Measurements from ENCODE around the gene SLCO1A2. TPM values are rescaled to one million over a fixed set of nuclear protein-coding genes. Genes with fewer than 3 reads are reported as not detected.
A peak's percentile ranks its signal among the peaks of the same experiment; 100 is the strongest.

The SLCO1A2 gene
- total RNA-seq, 6 experiments from 2014 or later = 0.06 to 19.8 (median 3.2) TPM; not detected in 1

DNA sequence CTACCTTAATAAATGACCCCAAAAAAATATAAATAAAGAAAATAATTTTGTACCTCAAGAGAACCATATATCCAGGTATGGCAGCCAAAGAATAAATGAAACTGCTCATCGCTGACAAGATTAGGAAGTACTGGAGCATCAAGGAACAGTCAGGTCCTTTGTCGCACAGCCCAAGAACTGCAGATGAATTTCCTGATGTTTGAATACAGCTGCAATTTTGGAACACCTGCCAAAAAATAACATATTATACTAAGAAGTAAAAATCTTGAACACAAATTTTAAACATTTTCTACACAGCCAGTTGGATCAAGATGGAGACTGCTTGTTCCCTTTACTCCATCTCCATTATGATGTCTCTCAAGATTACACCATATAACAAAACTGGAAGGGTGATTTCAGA is 42.6 kb downstream of the SLCO1A2 start:
- Histone ChIP-seq H3K27me3 (no peaks in the 10 kb centered on the region), H3K36me3 (no peaks in the 10 kb centered on the region), H3K9me3 (no peaks in the 10 kb centered on the region), H3K27ac (no peak overlapping the region), H3K4me3 (no peak overlapping the region), H3K4me1 (no peaks in the 10 kb centered on the region)
- no peak for DNase-seq
- TF ChIP-seq POLR2A (IDR thresholded peaks at IDR 0.05) (no peak), CTCF (IDR thresholded peaks at IDR 0.05) (no peak)
- no peak for ATAC-seq
- intact Hi-C loops (cut with DNase I) = no loop called here
- 93% methylated on average over 2 of the region's 2 CpGs for WGBS (ENCODE audit: insufficient coverage, low coverage, low lambda C conversion rate, missing lambda C conversion rate)

DNA sequence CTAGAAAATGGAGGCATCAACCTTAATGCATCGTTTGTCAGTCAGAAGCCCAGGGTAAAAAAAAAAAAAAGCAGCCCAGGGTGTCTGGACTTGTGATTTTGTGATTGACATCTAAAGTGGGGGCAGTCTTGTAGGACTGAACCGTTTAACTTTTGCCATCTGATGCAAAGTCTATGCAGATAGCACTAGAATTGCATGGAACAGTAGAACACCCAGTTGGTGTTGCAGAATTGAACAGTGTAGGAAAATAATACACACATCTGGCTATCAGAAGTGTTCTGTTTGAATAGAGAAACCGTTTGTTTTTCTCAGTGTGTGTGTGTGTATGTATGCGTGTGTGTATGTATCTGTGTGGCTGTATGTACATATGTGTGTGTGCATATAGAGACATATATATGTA is 45.0 kb downstream of the SLCO1A2 start:
- no peak overlapping the region for H3K27ac ChIP-seq

GRCh38 chr12:21276826-21277225 is 57.9 kb downstream of the SLCO1A2 start:
- TF ChIP-seq CTCF (IDR thresholded peaks at IDR 0.05) (no peak), POLR2A (IDR thresholded peaks at IDR 0.05) (no peak)
- DNase-seq (no peak), ATAC-seq (peak in 1 of 4 donors; percentile 19)
- 70% methylated on average over 2 of the region's 2 CpGs for WGBS (ENCODE audit: insufficient coverage, low coverage, low lambda C conversion rate, missing lambda C conversion rate)
- intact Hi-C loops (cut with DNase I) = no loop called here
- Histone ChIP-seq H3K36me3 (no peaks in the 10 kb centered on the region), H3K4me3 (no peak overlapping the region), H3K27me3 (no peaks in the 10 kb centered on the region), H3K9me3 (no peaks in the 10 kb centered on the region), H3K4me1 (no peaks in the 10 kb centered on the region), H3K27ac (no peak overlapping the region)

More for the DNA sequence above, 45.0 kb downstream of the SLCO1A2 start:
- no peak for TF ChIP-seq CTCF (IDR thresholded peaks at IDR 0.05)
- no peak for TF ChIP-seq POLR2A (IDR thresholded peaks at IDR 0.05)
- DNase-seq (no peak), ATAC-seq (no peak)
- Histone ChIP-seq H3K9me3 (no peaks in the 10 kb centered on the region), H3K36me3 (no peaks in the 10 kb centered on the region), H3K4me3 (no peak overlapping the region), H3K4me1 (no peaks in the 10 kb centered on the region), H3K27me3 (no peaks in the 10 kb centered on the region)
- intact Hi-C loops (cut with DNase I) = no loop called here
- 71% methylated on average over 4 of the region's 4 CpGs for WGBS (ENCODE audit: insufficient coverage, low coverage, low lambda C conversion rate, missing lambda C conversion rate)

- intact Hi-C loops (cut with DNase I) = no loop called here
- TF ChIP-seq POLR2A (IDR thresholded peaks at IDR 0.05) (no peak), CTCF (IDR thresholded peaks at IDR 0.05) (no peak)
- peak in 1 of 4 donors; percentile 52 for ATAC-seq
- H3K27ac ChIP-seq = no peak overlapping the region
- no peak overlapping the region for H3K4me3 ChIP-seq
- no peaks in the 10 kb centered on the region for H3K4me1 ChIP-seq
- DNase-seq = no peak
- no peaks in the 10 kb centered on the region for H3K36me3 ChIP-seq
- H3K27me3 ChIP-seq = no peaks in the 10 kb centered on the region
- 16% methylated on average over 4 of the region's 4 CpGs for WGBS (ENCODE audit: insufficient coverage, low coverage, low lambda C conversion rate, missing lambda C conversion rate)
- H3K9me3 ChIP-seq = no peaks in the 10 kb centered on the region
Measured at GRCh38 chr12:21265932-21266331, 68.8 kb downstream of the SLCO1A2 start.

- Histone ChIP-seq H3K27me3 (no peaks in the 10 kb centered on the region), H3K9me3 (peaks cover 0 to 4% (median 0%) of the 10 kb centered on the region in 4 donors), H3K36me3 (no peaks in the 10 kb centered on the region), H3K4me1 (no peaks in the 10 kb centered on the region), H3K4me3 (no peak overlapping the region), H3K27ac (no peak overlapping the region)
- intact Hi-C loops (cut with DNase I) = no loop called here
- ATAC-seq = no peak
- no peak for DNase-seq
- TF ChIP-seq CTCF (IDR thresholded peaks at IDR 0.05) = no peak
- no peak for TF ChIP-seq POLR2A (IDR thresholded peaks at IDR 0.05)
Measured at GRCh38 chr12:21264232-21264631, 70.5 kb downstream of the SLCO1A2 start.

All from right lobe of liver (tissue), 6 donors.